Right lobe of liver (tissue), 4 donors: ENCODE measurements around the gene LRP5.

ENCODE experiments used
- POLR2A ChIP-seq: fragments of 450-650 bp; IDR thresholded peaks from one replicate; pipeline ENCODE4 v1.6.1; 2017; ENCODE audit warnings: antibody characterized with exemption, mild to moderate bottlenecking
- TF ChIP-seq, protein P1 (sequence below), 4 donors: fragments of 200-600 bp in 3 of 4; fragments of 450-650 bp in 1 of 4; IDR thresholded peaks; one replicate each; pipeline versions ENCODE4 v1.5.1 to v1.8.0; 2016 to 2022; ENCODE audit warnings: antibody characterized with exemption in 4 of 4, mild to moderate bottlenecking in 2 of 4
- donor health status: DM: no; HTN: no; CAD: no.
- donor health status: DM: no; HTN: no; CAD: no.
- donor health status: DM: no; HTN: yes; CAD: no.

DNA sequence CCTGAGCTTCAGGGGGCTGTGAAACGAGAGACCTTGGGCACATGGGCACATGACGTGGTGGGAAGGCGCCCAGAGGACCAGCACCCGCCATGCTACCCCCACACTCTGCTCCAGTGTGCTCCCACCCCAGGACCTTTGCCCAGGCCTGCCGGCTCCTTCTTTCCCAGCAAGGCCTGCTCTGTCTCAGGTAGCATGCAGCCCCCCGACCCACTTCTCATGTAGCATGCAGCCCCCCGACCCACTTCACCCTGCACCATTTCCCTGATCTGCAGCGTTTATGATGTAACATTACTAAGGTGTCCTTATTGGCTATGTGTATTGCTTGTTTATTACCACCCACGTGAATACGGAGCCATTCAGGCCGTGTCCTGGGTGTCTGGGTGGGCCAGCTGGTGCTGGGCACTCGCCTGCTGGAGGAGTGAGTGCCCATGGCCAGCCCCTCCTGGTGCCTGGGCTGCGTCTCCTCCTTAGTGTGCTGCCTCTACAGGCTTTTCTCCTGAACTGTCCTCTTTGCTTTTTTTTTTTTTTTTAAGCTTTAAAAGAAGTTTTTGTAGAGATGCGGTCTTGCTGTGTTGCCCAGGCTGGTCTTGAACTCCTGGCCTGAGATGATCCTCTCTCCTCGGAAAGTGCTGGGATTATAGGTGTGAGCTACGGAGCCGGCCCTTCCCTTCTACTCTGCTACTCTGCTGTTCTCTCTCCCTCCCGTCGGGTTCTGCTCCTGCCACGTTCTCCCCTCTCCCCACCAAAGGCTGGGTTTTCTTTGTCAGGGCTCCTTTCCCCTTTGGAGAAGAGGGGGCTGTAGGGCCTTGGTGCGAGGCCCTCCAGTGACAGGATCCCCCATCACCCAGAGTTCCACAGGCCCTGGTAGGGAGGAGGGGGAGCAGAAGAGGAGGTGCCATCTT lies 29.4 kb downstream of the LRP5 start:
- TF ChIP-seq, protein P1, sequence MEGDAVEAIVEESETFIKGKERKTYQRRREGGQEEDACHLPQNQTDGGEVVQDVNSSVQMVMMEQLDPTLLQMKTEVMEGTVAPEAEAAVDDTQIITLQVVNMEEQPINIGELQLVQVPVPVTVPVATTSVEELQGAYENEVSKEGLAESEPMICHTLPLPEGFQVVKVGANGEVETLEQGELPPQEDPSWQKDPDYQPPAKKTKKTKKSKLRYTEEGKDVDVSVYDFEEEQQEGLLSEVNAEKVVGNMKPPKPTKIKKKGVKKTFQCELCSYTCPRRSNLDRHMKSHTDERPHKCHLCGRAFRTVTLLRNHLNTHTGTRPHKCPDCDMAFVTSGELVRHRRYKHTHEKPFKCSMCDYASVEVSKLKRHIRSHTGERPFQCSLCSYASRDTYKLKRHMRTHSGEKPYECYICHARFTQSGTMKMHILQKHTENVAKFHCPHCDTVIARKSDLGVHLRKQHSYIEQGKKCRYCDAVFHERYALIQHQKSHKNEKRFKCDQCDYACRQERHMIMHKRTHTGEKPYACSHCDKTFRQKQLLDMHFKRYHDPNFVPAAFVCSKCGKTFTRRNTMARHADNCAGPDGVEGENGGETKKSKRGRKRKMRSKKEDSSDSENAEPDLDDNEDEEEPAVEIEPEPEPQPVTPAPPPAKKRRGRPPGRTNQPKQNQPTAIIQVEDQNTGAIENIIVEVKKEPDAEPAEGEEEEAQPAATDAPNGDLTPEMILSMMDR (IDR thresholded peaks at IDR 0.05): no peak
- no peak for TF ChIP-seq POLR2A
